Effector memory CD4-positive, alpha-beta T cell (primary cell): ENCODE results near the gene QRFP.

Source experiments
- DNase-seq, 3 donors: peaks; one replicate each; pipeline ENCODE4 v3.0.0-alpha.2; 2020
- H3K27ac ChIP-seq: 2 replicates; pipeline ENCODE4 v1.7.0; 2013; ENCODE audit warnings: mild to moderate bottlenecking, low read length, moderate library complexity; ENCODE audit not compliant: insufficient read depth, poor library complexity, severe bottlenecking
- H3K27me3 ChIP-seq: replicated peaks from 2 replicates; pipeline ENCODE4 v1.7.0; 2013; ENCODE audit warnings: mild to moderate bottlenecking, low read length; ENCODE audit not compliant: insufficient read depth, control insufficient read depth, poor library complexity, severe bottlenecking
- H3K36me3 ChIP-seq: 2 replicates; pipeline ENCODE4 v1.7.0; 2013; ENCODE audit warnings: mild to moderate bottlenecking, low read length, moderate library complexity; ENCODE audit not compliant: control insufficient read depth, insufficient read depth
- H3K4me1 ChIP-seq: 2 replicates; pipeline ENCODE4 v1.7.0; 2013; ENCODE audit warnings: low read length, mild to moderate bottlenecking; ENCODE audit not compliant: control insufficient read depth, insufficient read depth, poor library complexity, severe bottlenecking
- H3K4me3 ChIP-seq: 2 replicates; pipeline ENCODE4 v1.7.0; 2013; ENCODE audit warnings: low read length, low read depth, mild to moderate bottlenecking; ENCODE audit not compliant: insufficient read depth, poor library complexity, severe bottlenecking
- H3K9me3 ChIP-seq: 2 replicates; pipeline ENCODE4 v1.7.0; 2013; ENCODE audit warnings: mild to moderate bottlenecking, low read length, moderate library complexity; ENCODE audit not compliant: control insufficient read depth

The QRFP gene

DNA sequence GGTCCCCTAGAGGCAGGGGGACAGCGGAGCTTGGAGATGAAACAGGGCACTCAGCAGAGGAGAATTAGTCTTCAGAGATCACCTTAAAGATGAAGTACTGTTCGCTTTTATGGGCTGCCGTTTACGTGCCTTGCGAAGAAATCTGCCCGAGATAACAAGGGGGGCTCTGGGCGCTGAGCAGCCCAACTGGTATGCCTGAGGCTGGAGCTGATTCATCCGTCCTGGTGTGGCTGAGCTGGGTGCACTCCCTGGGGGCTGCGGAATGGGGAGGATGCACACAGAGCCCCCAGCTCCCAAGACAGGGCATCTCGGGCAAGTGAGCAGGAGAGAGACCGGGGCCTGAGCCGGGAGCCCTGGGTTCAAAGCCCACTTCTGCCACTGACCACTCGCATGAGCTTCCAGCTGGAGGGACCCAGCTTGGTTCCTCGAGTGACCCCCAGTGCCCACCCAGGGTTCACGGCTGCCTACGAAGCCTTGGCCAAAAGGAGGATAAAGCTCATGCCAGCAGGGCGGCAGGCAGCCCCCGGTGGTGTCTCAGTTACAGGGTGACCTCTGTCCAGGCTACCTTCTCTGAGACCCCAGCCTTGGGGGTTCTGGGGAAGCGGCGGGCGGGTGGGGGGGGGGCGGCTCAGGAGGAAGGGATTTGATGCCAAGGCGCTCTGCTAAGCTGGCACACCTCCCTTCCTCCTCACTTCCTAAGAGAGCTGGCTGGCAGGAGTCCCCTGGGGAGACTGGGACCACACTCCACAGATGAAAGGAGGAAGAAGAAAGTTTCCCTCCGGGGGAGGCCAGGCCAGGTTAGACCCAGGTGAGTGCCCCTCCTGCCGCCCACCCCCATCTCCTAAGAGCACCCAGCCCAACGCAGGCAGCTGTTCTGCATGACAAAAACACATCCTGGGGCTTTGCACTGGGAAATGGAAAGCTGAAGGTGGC lies 36.8 kb upstream of the QRFP start:
- Histone ChIP-seq H3K27me3 (peaks cover 17% of the 10 kb centered on the region), H3K27ac (no peak overlapping the region), H3K9me3 (no peaks in the 10 kb centered on the region), H3K4me3 (no peak overlapping the region), H3K4me1 (no peaks in the 10 kb centered on the region), H3K36me3 (no peaks in the 10 kb centered on the region)
- DNase-seq = no peak

DNA sequence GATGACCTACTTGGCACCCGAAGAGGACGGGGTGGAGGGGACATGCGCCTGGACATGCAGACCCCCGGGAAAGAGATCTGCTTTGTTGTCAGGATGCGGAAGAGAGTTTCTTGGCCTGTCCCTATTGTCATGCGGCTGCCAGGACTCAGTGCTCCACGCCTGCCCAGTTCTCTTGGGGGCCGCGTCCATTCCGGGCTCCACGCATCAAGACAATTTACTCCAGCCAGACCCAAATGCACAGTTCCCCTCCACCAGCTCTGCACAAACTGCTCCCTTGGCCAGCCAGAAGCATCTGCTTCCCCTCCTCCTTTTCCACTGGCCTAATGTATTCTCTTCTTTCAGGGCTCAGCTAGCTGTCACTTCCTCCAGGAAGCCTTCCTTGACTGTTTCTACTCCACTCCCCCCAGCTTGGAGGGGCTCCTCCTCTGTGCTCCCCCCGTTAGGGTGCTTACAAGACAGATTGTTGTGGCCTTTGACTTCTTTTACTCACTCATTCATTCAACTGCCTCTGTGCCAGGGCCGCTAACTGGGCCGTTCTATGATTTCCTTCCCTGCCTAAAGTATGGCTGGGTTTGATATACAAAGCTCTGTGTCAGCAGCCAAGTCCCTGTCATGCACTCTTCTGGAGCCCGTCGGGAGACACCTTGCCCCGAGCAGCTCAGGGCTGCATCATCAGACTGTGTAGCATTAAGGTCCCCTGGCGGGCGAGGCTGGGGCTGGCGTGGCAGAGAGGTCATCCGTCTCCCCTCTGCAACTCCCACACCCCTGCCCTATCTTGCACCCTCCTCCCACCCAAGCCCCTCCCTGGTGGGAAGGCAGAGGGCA lies 35.9 kb upstream of the QRFP start:
- Histone ChIP-seq H3K4me3 (no peak overlapping the region), H3K27me3 (peaks cover 9% of the 10 kb centered on the region), H3K9me3 (no peaks in the 10 kb centered on the region), H3K4me1 (no peaks in the 10 kb centered on the region), H3K27ac (no peak overlapping the region), H3K36me3 (no peaks in the 10 kb centered on the region)
- DNase-seq = no peak

DNA sequence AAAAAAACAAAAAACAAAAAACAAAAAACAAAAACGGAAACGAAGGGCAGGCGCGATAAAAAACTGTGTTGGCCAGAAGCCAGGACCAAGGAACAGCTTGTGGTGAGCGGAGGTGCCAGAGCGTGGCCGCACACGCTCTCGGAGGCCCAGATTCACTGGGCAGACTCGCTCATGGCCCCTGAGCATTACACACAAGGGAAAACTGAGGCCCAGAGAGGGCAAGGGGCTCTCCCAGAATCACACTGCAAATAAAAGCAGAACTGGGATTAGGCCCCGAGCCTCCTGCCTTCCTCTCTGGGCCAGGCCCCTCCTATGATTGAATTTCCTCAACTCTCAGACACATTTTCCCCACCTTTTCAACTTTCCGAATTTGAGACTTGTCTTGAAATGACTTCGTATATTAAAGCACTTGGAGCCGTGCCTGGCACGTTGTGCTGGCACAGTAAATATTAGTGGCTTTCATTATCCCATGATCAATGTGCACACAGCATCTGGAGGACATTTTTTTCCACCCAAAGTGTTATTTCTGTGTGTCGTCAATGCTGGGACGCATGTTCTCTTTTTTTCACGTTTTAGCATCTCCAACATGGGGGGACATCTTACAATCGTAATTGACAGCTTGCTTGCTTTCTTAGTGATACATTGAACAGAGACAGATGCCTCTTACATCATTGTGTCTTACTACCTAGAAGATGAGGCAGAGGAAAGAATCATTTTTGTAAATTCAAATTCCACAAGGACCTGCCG lies 35.1 kb upstream of the QRFP start:
- Histone ChIP-seq H3K36me3 (no peaks in the 10 kb centered on the region), H3K4me3 (no peak overlapping the region), H3K9me3 (no peaks in the 10 kb centered on the region), H3K27me3 (peaks cover 8% of the 10 kb centered on the region), H3K4me1 (no peaks in the 10 kb centered on the region), H3K27ac (no peak overlapping the region)
- DNase-seq = no peak

DNA sequence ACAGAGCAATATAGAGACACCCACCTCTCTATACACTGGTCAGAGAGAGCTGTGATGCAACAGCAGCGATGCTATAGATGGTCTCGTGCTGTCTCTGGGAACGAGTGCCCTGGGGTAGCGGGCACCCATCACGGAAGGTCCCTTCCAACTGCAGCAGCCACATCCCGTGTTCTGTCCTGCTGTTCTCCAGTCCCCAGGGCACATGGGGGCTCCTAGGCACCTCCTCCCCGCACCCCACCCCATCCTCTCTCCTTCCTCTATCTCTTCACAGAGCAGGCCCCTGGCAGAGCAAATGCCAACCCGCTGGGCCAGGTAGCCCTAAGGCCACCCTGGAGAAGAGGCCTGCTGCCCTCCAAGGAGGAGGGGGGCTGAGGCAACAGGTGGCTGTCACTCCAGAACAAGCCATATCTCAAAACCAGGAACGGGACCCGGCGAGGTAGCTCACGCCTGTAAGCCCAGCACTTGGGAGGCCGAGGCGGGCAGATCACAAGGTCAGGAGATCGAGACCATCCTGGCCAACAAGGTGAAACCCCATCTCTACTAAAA lies 34.3 kb upstream of the QRFP start:
- DNase-seq = no peak
- H3K36me3 ChIP-seq = no peaks in the 10 kb centered on the region
- no peaks in the 10 kb centered on the region for H3K9me3 ChIP-seq
- no peak overlapping the region for H3K27ac ChIP-seq
- H3K4me1 ChIP-seq = no peaks in the 10 kb centered on the region
- H3K4me3 ChIP-seq = no peak overlapping the region
- peaks cover 8% of the 10 kb centered on the region for H3K27me3 ChIP-seq

DNA sequence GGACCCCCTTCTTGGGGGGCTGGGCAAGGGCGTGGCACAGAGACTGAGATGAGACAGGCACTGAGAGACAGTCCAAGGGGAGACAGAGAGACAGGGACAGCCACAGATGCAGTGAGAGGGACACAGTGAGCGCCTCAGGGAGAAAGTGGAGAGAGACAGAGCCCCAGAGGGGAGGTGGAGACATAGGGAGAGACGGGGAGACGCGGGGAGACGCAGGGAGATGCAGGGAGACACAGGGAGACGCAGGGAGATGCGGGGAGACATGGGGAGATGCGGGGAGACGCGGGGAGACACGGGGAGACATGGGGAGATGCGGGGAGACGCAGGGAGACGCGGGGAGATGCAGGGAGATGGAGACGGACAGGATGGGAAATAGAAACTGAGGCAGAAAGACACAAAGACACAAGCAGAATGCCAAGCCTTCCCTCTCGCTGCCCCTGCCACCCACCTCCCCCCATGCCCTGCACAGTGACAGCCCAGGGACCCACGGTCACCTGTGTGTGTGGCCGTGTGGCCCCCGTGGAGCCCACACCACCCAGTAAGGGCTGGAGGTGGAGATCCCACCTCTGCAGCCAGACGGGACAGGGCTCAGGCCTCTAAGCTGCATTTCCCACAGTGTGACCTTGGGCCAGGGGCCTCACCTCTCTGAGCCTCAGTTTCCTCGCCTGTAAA lies 33.7 kb upstream of the QRFP start:
- Histone ChIP-seq H3K9me3 (no peaks in the 10 kb centered on the region), H3K4me1 (no peaks in the 10 kb centered on the region), H3K27ac (no peak overlapping the region), H3K4me3 (no peak overlapping the region), H3K27me3 (peaks cover 8% of the 10 kb centered on the region), H3K36me3 (no peaks in the 10 kb centered on the region)
- no peak for DNase-seq

DNA sequence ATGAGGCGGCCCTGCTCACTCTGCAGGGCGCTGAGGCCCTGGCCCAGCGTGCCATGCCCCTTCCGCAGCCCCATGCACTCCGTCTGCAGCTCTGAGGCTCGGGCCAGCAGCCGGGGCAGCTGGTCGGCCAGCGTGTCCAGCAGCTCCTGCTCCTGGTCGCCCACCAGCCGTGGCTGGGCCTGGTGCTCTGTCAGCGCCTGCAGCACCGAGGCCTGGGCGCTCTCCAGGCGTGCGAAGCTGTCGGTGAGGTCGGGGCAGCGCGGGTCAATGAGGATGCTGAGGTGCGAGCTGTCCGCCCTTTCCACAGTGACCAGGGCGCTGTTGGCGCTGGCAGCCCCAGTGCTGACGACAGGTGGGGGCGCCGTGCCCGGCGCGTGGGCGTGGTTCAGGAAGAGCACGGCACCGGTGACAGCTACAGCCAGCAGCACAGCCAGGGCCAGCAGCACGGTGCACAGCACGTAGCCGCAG lies 33.0 kb upstream of the QRFP start:
- no peak for DNase-seq
- Histone ChIP-seq H3K27ac (no peak overlapping the region), H3K9me3 (no peaks in the 10 kb centered on the region), H3K36me3 (no peaks in the 10 kb centered on the region), H3K4me1 (no peaks in the 10 kb centered on the region), H3K4me3 (no peak overlapping the region), H3K27me3 (peaks cover 4% of the 10 kb centered on the region)

DNA sequence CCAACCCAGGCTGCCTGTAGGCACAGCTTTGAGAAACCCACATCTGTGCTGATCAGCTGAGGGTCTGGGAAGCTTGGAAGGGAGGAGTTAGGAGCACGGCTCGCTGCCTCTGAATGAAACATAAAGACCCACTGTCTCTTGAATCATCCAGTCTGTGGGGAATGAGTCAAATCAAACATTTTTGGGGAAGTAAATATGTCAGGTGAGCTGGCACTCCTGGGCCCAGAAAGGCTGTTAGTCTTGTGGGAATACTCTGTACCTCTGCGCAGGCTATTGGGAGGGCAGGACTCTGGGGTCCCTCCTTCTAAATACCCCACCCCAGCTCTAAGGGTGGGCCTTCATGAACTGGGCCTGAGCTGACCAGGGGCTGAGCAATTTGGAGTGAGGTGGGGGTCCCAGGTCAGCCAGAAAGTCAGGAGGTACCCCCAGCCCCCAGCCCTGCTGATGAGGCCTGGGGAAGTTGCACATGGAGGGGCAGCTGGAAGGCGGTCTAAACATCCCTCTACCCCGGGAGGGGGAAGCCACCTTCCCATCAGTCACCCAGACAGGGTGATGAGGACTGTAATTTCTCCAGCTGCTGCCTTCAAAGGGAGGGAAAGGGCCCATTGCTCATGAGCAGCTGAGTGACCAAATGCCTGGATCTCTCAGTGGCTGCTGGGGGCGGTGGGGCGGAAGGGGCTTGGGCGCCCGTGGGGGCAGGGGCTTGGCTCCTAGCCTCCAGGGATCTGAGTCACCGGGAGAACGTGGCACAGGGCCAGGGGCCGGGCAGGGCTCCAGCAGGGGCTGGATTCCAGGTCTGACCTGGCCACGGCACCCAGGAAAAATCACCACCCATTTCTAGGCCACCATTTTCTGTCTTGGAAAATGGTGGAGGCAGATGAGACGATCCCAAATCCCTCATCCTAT lies 31.6 kb upstream of the QRFP start:
- DNase-seq = no peak
- peaks cover 3% of the 10 kb centered on the region for H3K27me3 ChIP-seq
- H3K27ac ChIP-seq = no peak overlapping the region
- no peaks in the 10 kb centered on the region for H3K4me1 ChIP-seq
- H3K36me3 ChIP-seq = no peaks in the 10 kb centered on the region
- no peak overlapping the region for H3K4me3 ChIP-seq
- H3K9me3 ChIP-seq = no peaks in the 10 kb centered on the region

DNA sequence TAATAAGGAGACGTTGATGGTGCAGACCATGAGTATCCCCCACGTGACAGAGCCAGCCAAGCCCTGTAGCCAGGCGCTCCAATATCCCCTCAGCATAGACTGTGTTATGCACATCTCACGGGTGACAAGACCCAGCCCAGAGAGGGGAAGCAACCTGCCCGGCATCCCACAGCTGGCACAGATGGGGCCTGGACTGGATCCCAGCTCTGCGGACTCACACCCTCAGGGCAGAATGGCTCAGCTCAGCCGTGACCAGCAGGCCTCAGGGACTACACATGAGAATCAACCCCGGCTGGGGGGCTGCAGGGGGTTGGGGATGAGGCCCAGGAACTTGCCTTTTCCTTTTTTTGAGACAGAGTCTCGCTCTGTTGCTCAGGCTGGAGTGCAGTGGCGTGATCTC lies 30.7 kb upstream of the QRFP start:
- Histone ChIP-seq H3K27ac (no peak overlapping the region), H3K4me1 (no peaks in the 10 kb centered on the region), H3K9me3 (no peaks in the 10 kb centered on the region), H3K27me3 (no peaks in the 10 kb centered on the region), H3K36me3 (no peaks in the 10 kb centered on the region), H3K4me3 (no peak overlapping the region)
- no peak for DNase-seq
